Urinary bladder (tissue), 4 donors: ENCODE results near the gene WFDC1. TPM values are rescaled to one million over a fixed set of nuclear protein-coding genes. Genes with fewer than 3 reads are reported as not detected.

Source experiments
- DNase-seq: peaks from one replicate; pipeline ENCODE4 v3.0.0-alpha.2; 2015; ENCODE audit errors: extremely low spot score
- H3K27ac ChIP-seq: one replicate; pipeline ENCODE4 v1.5.1; 2013; ENCODE audit warnings: low read depth, mild to moderate bottlenecking, moderate library complexity
- H3K36me3 ChIP-seq: one replicate; pipeline ENCODE4 v1.6.1; 2013; ENCODE audit warnings: mild to moderate bottlenecking, moderate library complexity; ENCODE audit not compliant: insufficient read depth
- H3K4me1 ChIP-seq: one replicate; pipeline ENCODE4 v1.6.1; 2013; ENCODE audit warnings: mild to moderate bottlenecking, moderate library complexity; ENCODE audit not compliant: insufficient read depth
- H3K4me3 ChIP-seq: one replicate; pipeline ENCODE4 v1.5.1; 2013; ENCODE audit warnings: low read depth, low read length
- WGBS: extraction: QIAGEN DNeasy Blood & Tissue Kit; methylation state at CpG from one replicate; pipeline ENCODE4 v1.1.7; 2013; 5-methylcytosine and 5-hydroxymethylcytosine counted together
- polyA plus RNA-seq: library from polyadenylated mRNA; stranded (reverse); fragments of 200-250 nt; gene quantifications from one replicate; pipeline ENCODE4 v1.2.3, GENCODE V29; 2013
- total RNA-seq: library from RNA; depleted of rRNA; stranded (reverse); fragments of >200 nt; gene quantifications from one replicate; pipeline ENCODE4 v1.2.3, GENCODE V29; 2014
- donor health status: healthy with polysubstance abuse.
- donor health status: healthy.

Gene WFDC1
- total and polyA plus RNA-seq, 2 donors, result 44.6 to 67.2 TPM

DNA sequence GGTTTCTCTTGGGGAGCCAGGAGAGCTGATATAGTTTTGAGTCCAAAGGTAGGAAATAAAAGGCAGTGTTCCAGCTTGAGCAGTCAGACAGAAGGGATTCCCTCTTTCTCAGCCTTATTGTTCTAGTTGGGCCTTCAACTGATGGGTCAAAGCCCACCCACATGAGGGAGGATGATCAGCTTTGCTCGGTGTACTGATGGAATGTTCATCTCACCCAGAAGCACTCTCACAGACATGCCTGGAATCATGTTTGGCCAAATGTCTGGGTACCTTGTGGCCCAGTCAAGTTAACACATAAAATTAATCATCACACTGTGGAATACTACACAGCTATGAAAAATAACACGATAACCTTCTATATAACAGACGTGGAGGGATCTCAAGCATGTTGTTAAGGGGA, 31.7 kb upstream of the WFDC1 start:
- Histone ChIP-seq H3K4me3 (no peak overlapping the region), H3K36me3 (no peaks in the 10 kb centered on the region), H3K4me1 (no peaks in the 10 kb centered on the region), H3K27ac (no peak overlapping the region)
- WGBS, result 99% methylated on average over 3 of the region's 3 CpGs
- DNase-seq, result no peak

DNA sequence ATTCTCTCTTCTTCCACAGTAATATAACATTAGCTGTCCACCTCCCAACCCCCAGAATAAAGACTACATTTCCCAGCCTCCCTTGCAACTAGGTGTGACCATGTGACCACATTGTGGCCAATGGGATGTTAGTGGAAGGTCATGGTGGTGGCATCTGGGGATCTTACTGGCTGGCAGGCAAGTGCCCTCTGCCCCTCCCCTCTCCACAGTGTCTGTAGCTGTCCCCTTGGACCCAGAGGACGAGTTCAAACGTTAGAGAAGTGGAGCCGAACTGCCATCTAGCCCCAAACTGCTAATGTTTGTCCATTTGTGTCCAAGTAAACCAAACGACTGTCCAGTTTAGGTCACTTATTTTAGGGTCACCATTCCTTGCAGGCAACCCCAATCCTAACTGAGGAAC, 28.2 kb upstream of the WFDC1 start:
- H3K27ac ChIP-seq, result no peak overlapping the region
- H3K4me1 ChIP-seq, result no peaks in the 10 kb centered on the region
- DNase-seq, result peak; percentile 29
- no peak overlapping the region for H3K4me3 ChIP-seq
- H3K36me3 ChIP-seq, result no peaks in the 10 kb centered on the region
- WGBS, result 37% methylated on average over 4 of the region's 4 CpGs

DNA sequence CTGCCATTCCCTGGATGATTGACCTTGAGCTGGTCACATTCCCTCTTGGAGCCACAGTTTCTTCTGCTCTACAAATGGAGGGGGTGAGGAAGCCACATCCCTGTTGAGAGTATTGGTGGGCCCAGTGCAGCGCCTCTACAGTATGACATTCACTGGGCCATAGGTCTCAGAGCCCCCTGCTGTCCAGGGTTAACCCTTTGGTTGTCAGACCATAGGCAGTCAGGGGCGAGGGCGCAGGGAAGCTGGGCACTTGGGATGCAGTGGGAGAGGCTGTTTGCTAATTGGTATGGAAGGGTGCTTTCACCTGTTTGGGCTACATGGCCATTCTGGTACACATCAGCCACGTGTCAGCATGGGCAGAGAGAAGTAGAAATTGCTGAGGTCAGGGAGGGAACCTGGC, 27.3 kb upstream of the WFDC1 start:
- Histone ChIP-seq H3K4me3 (no peak overlapping the region), H3K36me3 (no peaks in the 10 kb centered on the region), H3K27ac (no peak overlapping the region), H3K4me1 (no peaks in the 10 kb centered on the region)
- DNase-seq, result no peak
- WGBS, result 85% methylated on average over 4 of the region's 4 CpGs

DNA sequence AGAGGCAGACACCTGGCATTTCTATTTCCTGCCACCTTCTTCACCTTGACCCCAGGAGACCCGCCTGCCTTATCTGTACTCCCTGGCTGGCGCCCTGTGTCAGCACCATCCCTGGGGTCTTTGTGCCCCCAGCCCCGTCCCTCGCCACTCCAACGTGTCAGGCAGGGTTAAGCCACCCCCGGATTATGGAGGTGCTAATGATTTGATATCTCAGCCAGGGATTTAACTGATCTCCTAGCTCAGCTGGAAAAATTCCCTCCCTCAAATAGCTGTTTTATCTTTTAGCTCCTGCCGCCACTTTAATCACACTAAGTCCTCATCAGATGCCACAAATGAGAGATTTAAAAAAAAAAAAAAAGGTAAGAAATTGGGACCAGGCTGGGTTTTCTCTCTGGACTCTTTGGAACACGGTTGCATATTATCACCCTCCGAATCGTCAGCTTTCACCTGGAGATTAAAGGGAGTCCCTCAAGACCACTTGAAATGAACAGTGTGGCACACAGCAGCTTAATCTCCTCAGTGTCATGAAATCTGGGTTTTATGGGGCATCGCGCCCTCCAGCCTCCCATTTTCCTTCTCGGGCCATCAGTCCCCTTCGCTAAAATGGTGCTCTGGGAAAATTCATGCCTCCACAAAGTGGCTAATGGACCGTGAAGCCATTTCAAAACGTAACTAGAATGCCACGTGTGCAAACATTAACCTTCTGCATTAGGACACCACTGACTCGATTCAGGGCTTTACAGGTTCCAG, 26.2 kb upstream of the WFDC1 start:
- no peaks in the 10 kb centered on the region for H3K36me3 ChIP-seq
- DNase-seq, result no peak
- WGBS, result 52% methylated on average over 18 of the region's 18 CpGs
- no peak overlapping the region for H3K4me3 ChIP-seq
- H3K4me1 ChIP-seq, result no peaks in the 10 kb centered on the region
- no peak overlapping the region for H3K27ac ChIP-seq

DNA sequence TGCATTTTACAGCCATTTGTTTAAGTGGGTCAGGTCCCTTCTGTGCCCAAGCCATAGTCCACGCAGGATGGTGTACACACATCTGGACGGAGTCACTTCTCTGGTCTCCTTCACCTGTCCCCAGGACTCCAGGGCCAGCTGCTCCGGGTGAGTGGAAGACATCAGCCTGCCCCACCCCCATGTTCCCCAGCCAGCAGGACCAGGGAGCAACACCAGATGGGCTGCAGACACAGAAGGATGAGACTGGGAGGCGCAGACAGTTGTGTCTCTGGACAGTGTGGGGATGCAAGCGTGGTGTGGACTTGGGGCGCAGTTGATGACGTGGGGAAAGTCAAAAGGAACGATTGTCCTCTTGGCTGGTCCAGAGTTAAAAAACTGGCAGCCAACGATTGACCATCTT, 24.6 kb upstream of the WFDC1 start:
- Histone ChIP-seq H3K4me3 (no peak overlapping the region), H3K4me1 (no peaks in the 10 kb centered on the region), H3K36me3 (no peaks in the 10 kb centered on the region), H3K27ac (no peak overlapping the region)
- 91% methylated on average over 9 of the region's 9 CpGs for WGBS
- DNase-seq, result no peak

DNA sequence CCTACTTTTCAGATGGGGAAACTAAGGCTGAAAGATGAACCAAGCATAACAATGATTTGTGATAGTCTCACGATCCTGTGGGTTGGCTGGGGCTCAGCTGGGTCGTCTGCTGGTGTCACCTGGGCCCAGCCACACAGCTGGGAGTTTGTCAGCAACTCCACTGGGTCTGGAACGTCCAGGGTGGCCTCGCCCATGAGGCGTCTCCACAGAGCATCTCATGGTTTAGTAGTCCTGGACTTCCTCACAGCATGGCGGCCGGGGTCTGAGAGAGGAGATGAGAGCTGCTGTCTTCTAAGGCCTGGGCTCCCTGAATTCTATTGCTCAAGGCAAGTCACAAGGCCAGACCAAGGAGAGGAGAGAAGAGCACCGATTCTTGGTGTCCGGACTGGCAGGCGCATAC, 24.1 kb upstream of the WFDC1 start:
- no peaks in the 10 kb centered on the region for H3K4me1 ChIP-seq
- no peak for DNase-seq
- no peak overlapping the region for H3K27ac ChIP-seq
- WGBS, result 86% methylated on average over 10 of the region's 10 CpGs
- no peak overlapping the region for H3K4me3 ChIP-seq
- H3K36me3 ChIP-seq, result no peaks in the 10 kb centered on the region

DNA sequence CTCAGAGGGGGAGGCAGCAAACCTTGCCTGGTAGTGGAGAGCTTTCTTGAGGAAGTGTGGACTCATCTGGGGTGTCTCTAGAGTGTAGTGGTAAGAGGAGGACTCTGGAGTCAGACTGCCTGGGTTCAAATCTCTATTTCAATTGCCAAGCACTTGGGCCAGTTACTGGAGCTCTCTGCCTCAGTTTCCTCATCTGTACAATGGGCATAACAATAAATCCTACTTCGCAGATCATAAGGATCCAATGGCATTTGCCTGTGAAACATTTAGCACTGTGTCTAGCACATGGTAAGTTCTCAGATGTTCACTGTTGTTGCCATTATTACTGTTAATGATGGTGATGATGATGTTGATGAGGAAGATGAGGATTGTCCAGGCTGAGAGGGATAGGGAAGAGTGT, 23.6 kb upstream of the WFDC1 start:
- no peak for DNase-seq
- H3K27ac ChIP-seq, result no peak overlapping the region
- no peaks in the 10 kb centered on the region for H3K36me3 ChIP-seq
- no peak overlapping the region for H3K4me3 ChIP-seq
- no peaks in the 10 kb centered on the region for H3K4me1 ChIP-seq
- WGBS, result 89% methylated on average over 1 of the region's 1 CpG

DNA sequence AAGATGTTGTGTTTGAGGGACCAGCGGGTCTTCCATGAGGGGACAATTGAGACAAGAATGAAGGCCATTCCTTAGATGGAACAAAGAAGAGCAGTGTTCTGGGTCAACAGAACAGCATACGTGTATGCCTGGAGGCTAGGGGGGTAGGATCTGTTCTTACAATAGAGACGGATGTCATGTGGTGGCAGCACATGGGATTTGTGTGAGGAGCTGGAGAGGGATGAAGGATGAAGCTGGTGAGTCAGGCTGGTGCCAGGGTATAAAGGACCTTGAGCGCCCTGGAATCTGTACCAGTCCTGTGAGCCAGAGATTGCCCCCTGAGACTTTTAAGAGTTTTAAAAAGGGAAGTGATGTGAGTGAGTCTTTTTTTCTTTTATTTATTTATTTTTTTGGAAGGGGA, 22.8 kb upstream of the WFDC1 start:
- 82% methylated on average over 4 of the region's 4 CpGs for WGBS
- Histone ChIP-seq H3K4me3 (no peak overlapping the region), H3K27ac (no peak overlapping the region), H3K36me3 (no peaks in the 10 kb centered on the region), H3K4me1 (no peaks in the 10 kb centered on the region)
- no peak for DNase-seq

DNA sequence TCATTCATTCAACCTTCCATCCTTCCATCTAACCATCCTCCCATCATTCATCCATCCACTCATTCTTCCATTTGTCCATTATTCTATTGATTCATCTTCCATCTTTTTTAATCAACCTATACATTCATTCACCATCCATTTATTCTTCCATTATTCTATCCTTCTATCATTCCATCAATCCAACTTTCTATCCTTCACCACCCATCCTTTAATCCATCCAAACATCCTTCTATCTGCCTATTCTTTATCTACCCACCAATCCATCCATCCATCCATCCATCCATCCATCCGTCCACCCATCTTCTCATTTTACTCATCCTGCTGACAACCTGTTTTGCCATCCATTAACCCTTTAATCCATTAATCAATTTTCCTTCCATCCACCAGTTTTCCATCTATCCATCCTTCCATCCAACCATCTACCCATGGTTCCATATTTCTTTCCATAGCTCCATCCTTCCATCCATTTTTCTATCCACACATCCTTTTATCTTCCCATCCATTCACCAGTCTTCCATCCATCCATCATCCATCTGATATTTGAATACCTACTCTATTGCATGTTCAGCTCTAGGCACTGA, 21.8 kb upstream of the WFDC1 start:
- DNase-seq, result no peak
- H3K36me3 ChIP-seq, result no peaks in the 10 kb centered on the region
- no peak overlapping the region for H3K4me3 ChIP-seq
- H3K4me1 ChIP-seq, result no peaks in the 10 kb centered on the region
- 63% methylated on average over 1 of the region's 1 CpG for WGBS
- H3K27ac ChIP-seq, result no peak overlapping the region

DNA sequence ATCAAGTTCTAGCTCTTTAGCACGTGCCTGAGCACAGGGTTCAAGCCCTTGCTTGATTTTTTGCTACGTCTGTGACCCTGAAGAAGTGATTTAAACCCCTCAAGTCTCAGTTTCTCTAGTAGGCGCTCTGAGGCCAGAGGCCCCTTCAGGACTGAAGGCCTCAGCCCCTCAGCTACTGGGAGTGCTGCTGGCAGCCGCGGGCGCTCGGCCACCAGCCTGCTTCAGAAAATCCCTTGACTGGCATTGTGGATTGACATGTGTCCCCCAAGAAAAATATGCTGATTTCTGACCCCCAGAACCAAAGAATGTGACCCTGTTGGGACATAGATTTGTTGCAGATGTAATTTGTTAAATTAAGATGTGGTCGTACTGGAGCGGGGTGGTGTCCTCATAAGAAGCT, 20.2 kb upstream of the WFDC1 start:
- 80% methylated on average over 9 of the region's 9 CpGs for WGBS
- DNase-seq, result no peak

DNA sequence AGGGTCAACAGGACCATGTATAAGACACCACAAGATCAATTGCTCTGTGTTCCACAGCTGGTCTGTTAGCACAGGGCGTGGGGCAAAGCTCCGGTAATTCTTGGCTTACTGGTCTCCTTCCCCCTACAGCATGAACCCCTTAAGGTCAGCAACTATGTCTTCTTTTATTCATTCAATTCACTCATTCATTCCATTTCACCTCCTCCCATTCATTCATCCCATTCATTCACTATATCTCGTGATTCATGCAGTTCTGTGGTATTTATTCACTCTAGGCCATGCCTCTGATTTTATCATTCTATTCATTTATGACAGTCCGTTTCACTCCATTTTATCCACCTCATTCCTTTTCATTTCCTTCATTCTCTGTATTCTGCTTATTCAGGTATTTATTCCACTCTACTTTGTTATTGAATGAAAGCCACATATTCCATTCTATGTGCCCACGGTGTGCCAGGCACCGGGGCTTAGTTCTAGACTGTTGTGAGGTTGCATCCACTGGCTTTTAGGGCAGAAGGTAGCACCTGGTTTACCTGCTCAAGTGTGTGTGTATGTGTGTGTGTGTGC, 19.0 kb upstream of the WFDC1 start:
- Histone ChIP-seq H3K27ac (no peak overlapping the region), H3K4me1 (no peaks in the 10 kb centered on the region), H3K36me3 (no peaks in the 10 kb centered on the region), H3K4me3 (no peak overlapping the region)
- no peak for DNase-seq
- 78% methylated on average over 6 of the region's 6 CpGs for WGBS

More for the DNA sequence above, 20.2 kb upstream of the WFDC1 start:
- Histone ChIP-seq H3K36me3 (no peaks in the 10 kb centered on the region), H3K4me3 (no peak overlapping the region), H3K4me1 (no peaks in the 10 kb centered on the region), H3K27ac (no peak overlapping the region)

DNA sequence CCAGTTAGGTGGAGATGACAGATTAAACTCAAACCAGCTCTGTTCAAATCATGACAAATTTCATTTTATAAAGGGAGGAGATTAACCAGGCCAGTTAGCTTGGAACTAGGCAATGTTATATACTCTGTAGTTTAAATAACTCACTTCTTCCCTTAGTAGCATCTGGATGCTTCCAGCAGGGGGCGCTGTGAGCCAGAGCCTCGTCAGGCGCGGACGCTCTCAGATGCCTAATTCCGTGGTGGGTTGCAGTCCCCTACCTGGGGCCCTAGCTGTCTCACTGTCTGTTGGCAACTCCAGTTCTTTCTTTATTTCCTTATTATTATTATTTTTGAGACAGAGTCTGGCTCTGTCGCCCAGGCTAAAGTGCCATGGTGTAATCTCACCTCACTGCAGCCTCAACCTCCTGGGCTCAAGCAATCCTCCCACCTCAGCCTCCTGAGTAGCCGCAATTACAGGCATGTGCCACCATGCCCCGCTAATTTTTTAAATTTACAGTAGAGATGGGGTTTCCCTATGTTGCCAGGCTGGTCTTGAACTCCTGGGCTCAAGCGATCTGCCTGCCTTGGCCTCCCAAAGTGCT, 17.3 kb upstream of the WFDC1 start:
- H3K4me1 ChIP-seq, result no peaks in the 10 kb centered on the region
- no peak overlapping the region for H3K4me3 ChIP-seq
- H3K27ac ChIP-seq, result no peak overlapping the region
- H3K36me3 ChIP-seq, result no peaks in the 10 kb centered on the region
- DNase-seq, result no peak
- WGBS, result 36% methylated on average over 10 of the region's 10 CpGs

DNA sequence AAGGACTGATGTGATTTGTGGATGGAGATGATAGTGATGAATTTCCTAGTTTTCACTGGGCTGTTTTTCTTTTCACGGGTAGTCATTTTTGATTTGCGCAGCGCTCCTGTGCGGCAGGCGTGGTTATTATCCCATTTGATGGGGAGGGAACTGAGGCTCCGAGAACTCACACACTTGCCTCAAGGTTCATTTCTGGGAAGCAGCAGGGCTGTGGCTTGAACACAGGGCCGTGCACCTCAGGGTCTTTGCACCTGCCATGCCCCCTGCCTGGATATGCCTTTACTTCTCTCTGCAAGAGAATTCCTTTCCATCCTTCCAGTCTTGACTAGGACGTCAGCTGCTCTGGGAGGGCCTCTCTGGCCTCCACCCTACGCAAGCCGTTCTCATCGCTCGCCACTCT, 16.3 kb upstream of the WFDC1 start:
- Histone ChIP-seq H3K4me1 (no peaks in the 10 kb centered on the region), H3K36me3 (no peaks in the 10 kb centered on the region), H3K27ac (no peak overlapping the region), H3K4me3 (no peak overlapping the region)
- DNase-seq, result no peak
- 90% methylated on average over 12 of the region's 12 CpGs for WGBS

DNA sequence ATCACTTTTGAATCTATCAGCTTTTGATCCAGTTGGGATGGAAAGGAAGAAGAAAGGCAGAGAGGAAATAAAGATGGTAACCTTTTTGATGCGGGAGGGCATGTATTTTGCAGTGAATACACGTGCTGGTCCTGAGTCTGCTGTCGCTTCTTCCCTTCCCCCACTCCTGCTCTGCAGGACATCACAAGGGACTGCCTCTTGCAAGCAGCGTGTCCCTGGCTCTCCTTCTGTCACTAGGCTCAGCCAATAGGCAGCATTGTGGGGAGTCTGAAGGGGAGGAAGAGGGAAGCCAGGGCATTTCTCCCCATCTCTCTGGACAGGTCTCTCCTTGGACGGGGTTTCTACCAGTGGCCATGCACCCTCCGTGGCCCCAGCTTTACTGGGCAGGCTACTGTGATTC, 15.7 kb upstream of the WFDC1 start:
- DNase-seq, result no peak
- Histone ChIP-seq H3K4me1 (no peaks in the 10 kb centered on the region), H3K27ac (no peak overlapping the region), H3K4me3 (no peak overlapping the region), H3K36me3 (no peaks in the 10 kb centered on the region)
- WGBS, result 61% methylated on average over 6 of the region's 6 CpGs
